NOMO-1 (cell line): ENCODE measurements around the gene DTNA.
"Not testable (repeated sequence)": the region's sequence is repeated elsewhere in the genome, so short reads cannot be mapped to it uniquely, and the experiment has no call there.

Experiments used
- DNase-seq, 2 experiments: peaks; one replicate each; lab custom pipeline; 2025; ENCODE audit not compliant: unreplicated experiment in 2 of 2; lab: John Stamatoyannopoulos, UW

Gene DTNA

DNA sequence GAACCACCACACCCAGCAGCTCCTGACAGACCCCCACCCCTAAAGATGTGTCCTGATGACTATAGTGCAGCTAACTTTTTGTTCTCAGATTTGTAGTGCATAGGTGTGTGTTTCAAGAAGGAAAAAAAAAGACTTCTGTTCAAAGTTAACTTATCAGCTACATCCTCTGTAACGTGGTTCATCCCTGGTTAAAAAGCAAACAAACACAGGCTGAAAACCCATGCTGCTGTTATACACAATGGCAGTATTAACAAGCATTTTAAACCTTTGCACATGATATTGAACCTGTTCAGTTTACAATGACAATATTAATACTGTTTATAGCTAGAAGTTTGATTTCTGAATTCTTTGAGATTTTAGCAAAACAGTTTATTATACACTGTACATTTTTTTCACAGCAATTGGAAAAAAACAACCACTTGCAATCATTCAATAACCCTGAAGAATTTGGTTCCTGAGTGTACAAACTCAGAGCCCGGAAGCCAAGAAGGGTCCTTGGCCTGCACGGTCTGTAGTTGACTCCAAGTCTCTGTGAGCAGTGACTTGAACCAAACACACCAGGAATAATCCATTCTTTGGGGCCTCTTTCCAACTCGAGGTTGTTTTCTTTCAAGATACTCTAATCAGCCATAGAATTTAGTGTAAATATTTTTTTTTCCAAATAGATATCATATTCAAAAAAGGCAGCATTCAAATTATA, 177.9 kb downstream of the DTNA start:
- no peak for DNase-seq

DNA sequence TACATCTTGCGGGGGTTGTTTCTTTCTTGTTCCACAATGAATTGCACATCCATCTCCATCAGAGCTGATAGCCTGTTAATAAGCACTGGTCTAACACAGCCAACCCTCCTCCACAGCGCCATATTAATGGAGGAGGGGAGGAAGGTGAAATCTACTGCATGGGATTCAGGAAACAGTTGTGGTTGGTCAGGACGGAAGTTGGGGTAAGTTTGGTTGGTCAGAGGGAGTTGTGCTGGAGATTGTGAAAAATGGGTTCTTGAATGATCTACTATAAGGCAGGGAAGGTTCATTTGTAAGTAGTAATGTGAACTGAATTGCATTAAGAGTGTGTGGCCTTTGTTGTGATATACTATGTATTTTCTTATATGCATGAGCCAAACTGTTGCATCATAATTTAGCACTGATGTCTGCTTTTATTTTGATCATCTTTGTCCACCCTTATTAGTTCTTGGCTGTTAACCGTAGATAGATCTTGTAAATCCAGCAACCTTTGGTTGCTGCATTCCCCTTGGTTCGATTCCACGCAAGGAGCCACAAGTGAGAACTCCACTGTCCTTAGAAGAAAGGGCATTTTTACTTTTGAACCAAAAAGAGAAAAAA, 180.5 kb downstream of the DTNA start:
- peak in 1 of 2 experiments; percentile 12 for DNase-seq

DNA sequence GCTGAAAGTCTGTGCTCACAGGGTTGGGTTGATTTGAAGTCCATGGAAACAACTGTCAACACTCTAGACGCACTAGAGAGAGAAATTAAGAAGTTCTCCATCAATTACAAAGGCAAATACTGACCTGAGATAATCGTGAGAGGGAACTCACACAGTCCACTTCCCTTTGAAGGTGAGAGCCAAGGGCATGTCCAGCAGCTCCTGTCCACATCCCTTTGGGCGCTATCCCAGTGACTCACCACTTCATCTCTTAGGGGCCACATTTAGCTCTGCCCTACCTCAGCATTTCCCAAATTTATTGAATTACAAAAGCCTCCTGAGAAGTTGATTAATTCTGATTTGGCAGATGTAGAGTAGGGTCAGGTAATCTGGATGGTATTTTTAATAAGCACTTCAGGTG, 182.3 kb downstream of the DTNA start:
- DNase-seq = no peak

DNA sequence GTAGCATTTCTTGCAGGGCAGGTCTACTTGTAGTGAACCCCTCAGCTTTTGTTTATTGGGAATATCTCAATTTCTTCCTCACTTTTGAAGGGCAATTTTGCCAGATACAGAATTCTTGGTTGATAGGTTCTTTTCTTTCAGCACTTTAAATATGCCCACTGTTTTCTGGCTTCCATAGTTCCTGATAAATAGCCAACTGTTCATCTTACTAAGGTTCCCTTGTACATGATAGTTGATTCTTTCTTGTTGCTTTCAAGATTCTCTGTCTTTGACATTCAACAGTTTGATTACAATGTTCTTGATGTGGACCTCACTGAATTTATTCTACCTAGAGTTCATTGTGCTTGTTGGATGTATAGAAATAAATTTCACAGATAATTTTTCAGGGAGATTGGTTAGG, 183.1 kb downstream of the DTNA start:
- DNase-seq = no peak

DNA sequence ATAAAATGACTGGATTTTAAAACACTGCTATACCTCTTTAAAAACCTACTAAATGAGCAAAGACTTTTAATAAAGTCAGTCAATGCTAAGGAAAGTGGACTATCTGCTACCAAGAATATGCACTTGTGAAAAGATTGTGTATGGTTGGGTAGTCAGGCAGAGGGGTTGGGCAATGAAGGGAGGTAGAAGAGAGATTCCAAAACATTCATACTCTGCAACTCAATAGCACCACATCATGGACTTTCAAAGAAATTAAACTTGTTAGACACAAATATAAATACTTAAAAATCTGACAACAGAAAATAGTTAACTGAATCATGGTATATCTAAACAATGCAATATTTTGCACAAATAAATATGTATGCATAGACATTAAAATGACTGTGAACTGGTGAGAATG, 191.2 kb downstream of the DTNA start:
- DNase-seq = no peak

DNA sequence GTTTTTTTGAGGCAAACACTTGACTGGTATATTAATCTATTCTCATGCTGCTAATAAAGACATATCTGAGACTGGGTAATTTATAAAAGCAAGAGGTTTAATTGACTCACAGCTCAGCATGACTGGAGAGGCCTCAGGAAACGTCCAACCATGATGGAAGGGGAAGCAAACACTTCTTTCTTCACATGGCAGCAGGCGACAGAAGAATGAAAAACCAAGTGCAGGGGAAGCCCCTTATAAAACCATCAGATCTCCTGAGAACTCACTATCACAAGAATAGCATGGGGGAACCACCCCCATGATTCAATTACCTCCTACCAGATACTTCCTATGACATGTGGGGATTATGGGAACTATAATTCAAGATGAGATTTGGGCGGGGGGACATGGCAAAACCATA, 194.9 kb downstream of the DTNA start:
- peak in 1 of 2 experiments; percentile 31 for DNase-seq

DNA sequence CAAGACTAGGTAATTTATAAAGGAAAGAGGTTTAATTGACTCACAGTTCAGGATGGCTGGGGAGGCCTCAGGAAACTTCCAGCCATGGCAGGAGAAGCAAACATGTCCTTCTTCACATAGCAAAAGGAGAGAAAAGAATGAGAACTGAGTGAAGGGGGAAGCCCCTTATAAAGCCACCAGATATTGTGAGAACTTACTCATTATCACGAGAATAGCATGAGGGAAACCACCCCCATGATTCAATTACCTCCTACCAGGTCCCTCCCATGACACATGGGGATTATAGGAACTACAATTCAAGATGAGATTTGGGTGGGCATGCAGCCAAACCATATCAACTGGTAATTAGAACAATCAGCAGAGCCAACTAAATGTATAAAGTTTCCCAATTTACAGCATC, 196.9 kb downstream of the DTNA start:
- not testable (repeated sequence) for DNase-seq

DNA sequence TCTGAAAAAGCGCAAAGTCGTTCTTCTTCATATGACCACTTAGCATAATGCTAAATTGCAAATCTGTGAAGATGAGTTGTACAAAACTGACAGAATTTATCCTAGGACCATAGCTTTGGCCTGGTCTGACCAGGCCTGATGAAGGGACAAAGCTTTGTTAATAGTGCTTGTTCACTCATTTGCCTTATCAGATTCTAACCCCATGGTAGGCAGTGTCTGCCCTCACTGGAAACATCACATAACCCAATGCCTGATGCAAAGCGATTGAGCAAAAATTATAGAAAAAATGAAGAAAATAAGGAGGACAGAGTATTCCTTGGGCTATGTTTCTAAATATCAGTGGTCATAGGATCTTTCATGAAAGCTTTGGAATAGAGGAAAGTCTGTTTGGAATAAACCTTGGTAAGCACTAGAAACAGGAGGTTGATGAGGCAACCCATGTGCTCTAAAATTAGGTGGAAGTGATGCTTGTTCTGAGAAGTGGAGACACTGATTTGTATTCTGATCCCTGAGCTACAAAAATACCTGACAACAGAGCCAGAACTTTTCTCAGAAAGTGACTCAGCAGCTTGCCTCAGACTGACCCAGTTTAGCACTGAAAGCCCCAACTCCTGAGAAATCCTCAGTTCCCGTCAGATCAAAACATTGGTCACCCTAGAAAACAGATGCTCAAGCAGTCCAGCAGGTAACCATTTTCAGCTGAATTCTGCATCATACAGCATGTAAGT, 199.7 kb downstream of the DTNA start:
- no peak for DNase-seq

DNA sequence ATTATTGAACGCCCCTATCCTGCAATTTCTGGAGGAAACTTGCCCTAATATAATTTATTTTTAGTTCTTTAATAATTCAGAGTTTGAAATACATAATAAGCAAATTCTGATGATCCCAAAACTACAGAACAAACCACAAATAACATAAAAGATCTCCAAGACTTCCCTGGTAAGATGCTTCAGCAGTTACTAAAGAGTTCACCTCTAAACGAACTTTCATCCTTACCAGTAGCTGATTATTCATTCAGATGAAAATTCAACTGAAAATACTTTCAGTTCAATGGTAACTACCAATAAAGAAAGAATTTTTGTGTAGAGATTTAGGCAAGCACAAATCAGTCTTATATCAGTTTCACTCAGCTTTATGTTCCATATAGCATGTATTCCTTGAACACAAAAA, 201.0 kb downstream of the DTNA start:
- no peak for DNase-seq

DNA sequence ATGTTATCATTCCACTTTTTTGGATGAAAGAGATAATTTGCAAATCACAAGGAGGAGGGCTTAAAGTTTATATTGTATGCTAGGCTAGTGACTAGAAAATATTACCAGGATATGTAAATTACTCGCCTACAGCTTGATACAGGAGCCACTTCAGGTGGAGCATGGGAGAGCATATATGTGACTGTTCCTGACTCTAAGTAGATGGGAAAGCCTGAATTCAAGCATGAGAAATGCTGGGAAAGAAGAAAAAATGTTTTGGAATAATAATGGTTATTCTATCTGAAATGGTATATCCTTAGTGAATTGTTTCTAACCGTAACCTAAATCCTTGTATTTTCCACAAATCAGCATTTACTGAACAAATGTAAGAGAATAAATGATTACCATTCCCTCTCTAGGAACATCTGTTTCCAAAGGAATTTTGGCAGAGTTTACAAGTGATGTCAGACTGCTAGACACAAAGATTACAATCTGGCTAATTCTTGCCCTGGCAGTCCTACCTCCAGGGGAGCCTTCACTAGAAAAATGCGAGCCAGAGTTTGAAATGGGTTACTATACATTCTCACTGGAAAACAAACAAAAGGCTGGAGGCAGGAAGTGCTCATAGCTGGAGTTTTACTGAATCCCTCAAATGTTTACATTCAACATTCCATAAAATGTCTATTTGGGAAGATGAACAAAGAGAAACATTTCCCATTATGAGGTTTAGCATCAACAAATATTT, 201.7 kb downstream of the DTNA start:
- no peak for DNase-seq

DNA sequence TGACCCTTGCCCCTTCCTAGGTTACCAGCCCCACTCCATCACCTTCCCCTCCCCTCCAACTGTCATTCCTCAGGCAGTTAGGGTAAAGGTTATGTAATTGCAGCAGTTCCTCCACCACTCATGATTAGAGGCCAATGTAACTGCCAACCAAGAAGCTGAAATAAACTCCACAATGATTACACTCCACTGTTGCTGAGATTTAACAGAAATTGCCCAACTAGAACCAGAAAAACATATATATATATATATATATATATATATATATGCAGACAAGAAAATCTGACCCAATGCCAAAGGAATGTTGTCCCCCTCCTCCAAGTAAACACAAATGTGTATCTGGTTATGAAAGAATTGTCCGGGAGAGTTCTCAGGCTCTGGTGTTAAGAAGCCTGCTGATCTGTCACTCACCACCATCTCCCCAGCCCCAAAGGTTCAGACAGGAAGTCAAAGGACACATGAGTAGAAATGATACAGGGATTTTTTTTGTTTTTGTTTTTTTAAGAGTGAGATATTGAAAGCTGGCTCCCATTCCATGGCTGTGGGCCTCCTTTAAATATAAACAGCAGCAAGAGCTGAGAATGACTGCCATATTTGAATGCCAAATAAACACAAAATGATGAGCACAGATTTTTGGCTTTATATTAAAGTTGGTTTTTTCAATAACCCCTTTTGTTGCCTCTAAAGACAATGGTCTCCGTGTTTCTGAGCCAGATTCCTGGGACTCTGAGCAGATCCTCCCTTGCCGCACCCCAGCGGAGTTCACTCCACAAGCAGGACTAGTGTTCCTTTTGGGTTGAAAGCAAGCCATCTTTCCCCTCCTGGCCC, 204.0 kb downstream of the DTNA start:
- peak; percentile 75 for DNase-seq

DNA sequence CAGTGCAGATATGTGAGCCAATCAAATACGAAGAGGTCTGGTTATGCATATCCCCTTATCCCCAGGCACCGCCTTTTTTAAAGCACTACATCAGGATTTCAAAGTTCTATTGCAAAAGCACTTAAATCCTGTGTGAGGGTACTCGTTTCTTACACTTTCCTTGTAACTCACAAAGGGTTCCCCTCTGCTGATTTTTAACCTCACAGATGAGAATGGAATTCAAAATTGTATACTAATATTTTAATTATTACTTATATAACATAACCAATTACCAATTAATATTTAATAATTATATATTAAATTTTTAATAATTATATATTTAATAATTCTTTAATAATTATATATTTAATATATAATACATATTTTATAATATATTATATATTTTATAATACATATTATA, 204.9 kb downstream of the DTNA start:
- DNase-seq = no peak

DNA sequence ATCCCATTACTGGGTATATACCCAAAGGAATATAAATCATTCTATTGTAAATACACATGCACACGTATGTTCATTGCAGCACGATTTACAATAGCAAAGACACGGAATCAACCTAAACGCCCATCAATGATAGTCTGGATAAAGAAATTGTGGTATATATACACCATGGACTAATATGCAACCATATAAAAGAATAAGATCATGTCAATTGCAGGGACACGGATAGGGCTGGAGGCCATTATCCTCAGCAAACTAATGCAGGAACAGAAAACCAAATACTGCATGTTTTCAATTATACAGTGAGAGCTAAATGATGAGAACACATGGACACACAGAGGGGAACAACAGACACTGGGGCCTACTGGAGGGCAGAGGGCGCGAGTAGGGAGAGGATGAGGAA, 206.4 kb downstream of the DTNA start:
- not testable (repeated sequence) for DNase-seq

DNA sequence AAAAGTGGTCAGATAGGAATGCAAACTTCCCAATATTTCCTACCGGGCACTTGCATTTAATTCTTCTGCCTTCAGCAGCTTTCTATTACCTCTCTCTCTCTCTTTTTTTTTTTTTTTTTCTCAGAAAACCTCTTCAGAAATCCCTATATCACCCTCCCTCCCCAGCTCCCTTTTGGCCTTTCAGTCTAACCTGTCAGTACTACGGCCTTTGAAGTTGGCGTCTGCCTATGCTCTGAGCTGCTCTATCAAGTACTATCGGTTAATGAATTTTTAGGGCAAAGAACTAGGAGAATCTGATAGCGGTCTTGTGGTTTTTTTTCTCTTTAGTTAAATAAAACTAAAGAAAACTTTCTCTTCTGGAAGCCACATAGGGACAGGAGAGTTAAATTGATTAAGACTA, 208.8 kb downstream of the DTNA start:
- no peak for DNase-seq

DNA sequence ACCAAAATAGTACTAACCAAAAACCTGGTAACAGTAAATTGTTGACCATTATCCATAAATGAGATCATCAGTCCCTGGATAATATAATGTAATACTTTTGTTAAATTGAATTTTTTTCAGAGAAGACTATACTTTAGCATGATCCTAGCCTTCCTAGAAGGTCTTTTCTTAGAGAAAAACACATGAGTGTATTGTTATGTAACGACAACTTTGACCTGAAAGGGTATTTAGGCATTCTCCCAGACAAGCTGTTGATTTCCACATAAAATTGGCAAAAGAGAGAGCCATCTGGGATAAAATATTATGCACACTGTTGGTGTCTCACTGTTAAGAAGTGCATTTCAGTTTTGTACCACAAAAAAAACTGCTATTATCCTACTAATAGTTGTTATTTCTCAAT, 211.1 kb downstream of the DTNA start:
- DNase-seq = no peak

DNA sequence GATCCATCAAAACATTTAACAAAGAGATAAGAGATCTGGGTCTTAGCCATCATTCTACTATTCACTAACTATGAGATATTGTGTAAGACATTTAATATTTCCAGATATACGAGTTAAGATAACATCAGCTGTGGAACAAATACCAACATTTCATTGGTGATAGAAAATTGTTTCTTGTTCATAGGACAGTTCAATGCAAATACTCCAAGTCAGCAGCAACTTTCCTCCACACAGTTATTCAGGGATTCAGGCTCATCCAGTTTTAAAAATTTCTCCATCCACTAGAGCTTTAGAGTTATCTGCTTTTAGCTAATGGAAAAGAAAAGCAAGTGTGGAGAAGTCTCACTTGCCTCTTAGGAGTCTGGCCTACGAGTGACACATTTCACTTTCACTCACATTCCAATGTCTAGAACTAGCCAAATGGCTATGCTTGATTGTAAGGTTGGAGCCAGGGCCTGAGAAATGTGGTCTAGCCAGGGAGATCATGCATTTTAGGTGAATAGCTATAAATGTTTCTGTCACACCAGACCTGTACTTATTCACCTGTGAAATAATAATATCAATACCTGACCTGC, 211.8 kb downstream of the DTNA start:
- no peak for DNase-seq

DNA sequence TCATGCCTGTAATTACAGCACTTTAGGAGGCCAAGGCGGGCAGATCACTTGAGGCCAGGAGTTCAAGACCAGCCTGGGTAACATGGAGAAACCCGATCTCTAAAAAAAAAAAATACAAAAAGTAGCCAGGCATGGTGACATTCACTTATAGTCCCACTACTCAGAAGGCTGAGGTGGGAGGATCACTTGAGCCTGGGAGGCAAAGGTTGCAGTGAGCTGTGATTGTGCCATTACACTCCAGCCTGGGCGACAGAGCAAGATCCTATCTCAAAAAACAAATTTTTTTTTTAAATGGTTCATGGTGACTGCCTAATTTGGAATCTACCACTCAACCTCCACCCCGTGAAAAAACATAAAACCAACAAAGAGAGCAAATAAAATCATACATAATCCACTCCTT, 212.5 kb downstream of the DTNA start:
- DNase-seq = not testable (repeated sequence)

DNA sequence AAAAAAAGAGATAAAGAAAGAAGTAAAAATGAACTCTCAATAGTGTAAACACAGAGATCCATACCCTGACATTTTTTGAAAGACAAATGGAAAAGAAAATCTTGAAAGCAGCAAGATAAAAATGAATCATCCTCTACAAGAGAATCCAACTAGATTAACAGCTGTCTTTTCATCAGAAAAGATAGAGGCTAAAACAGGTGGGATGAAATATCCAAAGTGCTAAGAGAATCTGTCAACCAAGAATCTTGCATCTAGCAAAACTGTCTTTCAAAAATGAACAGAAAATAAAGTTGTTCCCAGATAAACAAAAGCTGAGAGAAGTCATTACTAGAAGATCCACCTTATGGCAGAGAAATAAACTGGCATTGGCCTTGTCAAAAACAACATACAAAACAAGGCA, 213.8 kb downstream of the DTNA start:
- no peak for DNase-seq

DNA sequence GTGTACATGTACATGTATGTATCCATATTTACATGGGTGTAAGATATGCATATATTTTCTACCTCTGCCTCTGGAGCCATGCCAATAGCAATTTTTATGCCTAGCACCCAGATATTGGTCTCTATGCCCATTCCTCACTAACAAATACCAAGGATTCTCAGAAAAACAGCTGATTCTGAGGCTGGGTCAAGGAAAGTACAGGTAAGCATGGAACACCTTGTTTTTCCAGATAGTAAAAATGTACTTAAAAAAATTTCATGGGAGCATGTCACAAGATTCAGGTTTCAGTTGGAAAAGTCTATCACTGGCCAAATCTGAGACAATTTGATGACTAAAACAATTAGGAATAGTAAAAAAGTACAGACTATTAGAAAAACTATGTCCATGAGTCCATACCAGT, 216.6 kb downstream of the DTNA start:
- DNase-seq = no peak

DNA sequence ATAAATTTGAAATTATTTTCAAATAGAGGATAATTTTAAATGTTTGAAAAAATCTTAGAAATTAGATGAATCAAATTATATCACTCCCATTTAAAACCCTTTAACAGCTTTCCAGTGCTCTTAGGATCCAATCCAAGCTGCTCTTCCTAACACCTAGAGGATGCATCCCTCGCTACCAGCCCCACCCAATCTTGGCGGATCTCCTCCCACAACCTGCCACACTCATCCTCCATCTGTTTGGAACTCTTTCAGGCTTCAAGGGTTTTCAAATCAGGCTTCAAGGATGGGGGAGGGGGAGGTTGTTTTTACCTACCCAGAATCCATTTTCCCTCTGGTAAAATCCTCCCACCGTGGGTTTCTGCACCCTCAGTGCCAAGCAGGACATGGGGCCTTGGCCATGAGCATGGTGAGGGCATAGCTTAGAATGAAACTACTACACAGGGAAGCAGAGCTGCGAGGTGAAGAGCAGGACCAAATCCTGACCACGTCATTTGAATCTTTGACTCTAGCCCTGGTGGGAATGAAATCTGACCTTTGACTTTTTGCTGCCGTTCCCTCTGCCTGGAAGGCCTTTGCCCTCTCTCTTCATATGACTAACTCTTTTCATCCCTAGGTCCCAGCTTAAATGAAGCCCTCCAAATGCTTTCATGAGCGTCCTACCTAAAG, 218.1 kb downstream of the DTNA start:
- no peak for DNase-seq
